Activated CD8-positive, alpha-beta memory T cell treated with anti-CD3 and anti-CD28 coated beads for 1 hour (primary cell): ENCODE data around the gene CDT1.
"Not testable (repeated sequence)": the region's sequence is repeated elsewhere in the genome, so short reads cannot be mapped to it uniquely, and the experiment has no call there.

Source experiments
- DNase-seq, 2 donors: peaks; one replicate each; pipeline ENCODE4 v3.0.0-alpha.2; 2020; ENCODE audit warnings: low read depth in 1 of 2; ENCODE audit errors: extremely low read depth in 1 of 2

Gene CDT1

DNA sequence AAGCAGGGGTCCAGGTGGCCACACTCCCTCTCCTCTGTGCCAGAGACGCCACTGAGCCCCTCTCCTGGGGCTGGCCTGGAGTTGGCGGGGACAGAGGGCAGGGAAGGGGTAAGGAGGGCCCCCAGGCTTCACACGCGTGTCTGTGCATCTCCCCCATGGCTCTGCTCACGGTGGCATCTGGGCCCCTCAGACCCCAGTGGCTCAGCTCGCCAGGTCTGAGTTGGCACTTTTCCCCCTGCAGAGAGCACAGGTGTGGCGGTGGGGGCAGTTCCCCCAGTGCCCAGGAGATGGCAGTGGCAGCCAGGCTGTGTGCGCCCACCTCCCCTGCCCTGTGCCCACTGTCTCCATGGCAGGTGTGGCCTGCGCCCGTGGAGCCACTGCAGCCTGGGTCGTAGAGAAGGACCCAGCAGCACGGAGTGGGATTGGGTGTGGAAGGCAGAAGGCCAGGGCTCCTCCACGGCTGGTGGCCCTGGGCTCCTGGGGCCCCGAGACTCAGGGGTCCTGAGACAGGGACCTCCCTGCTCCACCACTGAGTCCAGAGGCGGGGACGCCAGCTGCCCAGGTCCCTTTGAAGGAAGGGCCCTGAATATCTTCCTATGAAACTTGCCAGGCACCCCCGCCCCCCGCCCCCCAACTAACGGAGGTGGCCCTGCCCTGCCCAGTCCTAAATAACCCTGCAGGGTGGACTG lies 12.5 kb downstream of the CDT1 start:
- peak in 1 of 2 donors; percentile 34 for DNase-seq

DNA sequence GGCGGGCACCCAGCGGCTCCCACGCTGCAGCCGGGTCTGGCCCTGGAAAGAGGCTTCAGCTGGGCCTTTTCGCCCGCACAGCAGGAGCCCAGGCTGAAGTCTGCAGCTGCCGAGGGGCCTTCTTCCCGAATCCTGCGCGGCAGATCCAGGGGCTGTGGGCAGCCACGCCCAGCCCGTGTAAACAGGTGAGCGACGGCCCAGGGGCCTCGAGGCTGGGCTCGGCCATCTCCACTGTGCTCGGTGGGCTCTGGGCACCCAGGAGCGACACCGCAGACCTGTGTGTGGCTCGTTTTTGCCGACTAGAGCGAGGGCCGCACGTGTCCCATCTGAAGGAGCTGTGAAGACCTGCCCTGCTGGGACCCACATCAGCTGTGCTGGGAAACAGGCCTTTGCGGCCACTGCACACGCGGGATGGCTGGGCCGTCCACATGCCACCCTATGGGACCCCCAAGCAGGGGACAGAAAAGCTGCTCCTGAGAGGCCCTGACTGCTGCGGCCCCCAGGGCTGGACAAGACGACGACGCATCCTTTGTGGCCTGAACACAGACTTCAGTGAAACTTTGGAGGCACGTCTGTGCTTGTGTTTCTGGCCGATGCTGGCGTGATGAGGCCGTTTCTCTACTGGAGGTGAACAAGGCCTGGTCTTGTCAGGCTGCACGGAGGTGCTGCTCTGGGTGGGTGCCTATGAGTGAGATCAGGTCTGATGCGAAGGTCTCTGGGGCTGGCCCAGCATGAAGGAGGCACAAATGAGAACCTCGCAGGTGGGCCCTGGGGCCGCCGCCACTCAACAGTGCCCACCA lies 13.3 kb downstream of the CDT1 start:
- no peak for DNase-seq

DNA sequence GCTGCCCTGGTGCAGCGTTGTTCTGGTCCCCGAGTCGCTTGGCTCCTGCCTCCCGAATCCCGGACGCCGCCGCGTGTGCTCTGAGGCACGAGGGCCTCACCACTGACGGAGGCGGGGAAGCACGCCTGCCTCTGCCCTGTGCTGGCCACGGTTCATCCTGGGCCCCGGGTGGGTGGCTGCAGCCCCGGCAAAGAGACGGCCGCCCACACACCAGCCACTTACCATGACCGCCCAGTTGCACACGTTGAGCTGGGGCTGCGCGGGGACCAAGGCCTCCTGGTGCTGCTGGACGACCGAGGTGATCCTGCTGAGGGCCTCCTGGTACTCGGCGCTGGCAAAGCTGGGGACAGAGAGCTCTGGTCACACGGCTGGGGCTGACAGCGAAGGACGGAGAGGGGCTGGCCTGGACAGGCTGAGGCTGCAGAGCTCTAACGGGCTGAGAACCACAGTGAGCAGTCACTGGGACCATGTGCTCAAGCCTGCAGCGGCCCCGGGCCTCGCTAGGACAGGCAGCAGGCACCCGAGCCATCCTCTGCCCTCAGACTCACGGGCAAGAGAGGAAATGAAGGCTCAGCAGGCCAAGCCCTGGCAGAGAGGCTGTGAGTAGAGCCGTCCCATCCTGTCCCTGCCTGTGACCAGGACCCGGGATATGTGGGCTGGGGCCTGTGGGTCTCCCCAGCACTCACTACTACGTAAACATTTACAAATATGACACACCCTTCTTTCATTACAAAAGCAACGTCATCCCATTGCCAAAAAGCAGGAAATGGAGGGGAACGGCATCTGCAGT lies 14.4 kb downstream of the CDT1 start:
- DNase-seq: no peak

DNA sequence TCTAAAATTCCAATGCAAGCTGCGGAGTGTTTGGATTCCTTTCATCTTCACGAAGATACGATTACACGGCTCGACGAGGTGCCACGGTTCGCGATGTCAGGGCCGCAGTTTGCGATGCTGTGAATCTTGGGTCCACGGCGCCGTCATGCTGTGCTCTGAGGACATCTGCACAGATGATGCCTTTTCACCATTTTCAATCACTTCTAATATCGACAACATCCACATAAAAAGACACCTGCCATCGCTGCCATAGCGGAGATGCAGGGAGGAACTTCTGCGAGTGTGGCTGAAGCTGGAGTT lies 14.9 kb downstream of the CDT1 start:
- no peak for DNase-seq

DNA sequence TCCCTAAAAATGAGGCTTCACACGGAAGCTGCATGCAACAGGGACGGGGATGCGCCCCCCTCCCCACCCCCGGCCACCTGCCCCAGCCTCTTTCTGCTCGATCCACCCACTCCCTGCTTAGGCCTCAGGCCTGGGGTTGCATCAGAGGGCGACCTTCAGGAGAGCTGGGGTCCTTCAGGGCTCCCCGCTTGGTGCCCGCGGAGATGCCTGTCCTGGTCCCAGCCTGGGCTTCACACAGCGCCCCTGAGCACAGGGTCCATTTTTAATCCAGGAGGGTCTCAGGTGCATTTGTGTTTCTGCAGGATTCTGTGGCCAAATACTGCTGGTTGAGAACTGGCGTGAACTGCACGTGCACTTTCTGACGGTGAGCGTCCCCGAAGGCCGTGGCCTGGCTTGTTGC lies 15.5 kb downstream of the CDT1 start:
- DNase-seq: no peak

DNA sequence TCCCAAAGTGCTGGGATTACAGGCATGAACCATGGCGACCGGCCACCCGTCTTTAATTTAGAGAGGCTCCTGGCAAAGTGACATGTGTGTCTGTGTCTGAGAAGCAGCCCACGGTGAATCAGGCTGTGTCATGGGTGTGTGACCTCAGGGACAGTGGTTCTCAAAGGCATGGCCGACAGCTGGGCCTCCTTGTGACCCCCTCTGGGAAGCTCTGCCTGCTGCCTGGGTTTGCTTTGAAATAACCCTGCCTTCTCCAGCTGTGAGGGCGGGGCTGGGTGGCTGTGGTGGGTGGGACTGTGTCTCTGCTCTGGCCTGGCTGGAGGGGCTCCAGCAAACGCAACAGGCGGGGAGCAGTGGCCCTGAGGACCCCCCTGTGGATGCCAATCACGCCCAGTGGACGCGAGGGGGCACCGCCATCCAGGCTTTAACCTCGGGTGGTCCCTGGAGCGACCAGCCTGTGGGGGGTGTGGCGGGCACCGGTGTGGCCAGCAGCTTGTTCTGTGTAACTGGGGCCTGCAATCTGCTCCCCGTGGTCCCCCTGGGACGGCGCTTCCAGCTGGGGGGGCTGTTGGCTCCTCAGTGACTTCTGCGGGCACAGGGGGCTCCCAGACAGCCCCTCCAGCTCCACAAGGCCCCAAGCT lies 16.9 kb downstream of the CDT1 start:
- no peak for DNase-seq

DNA sequence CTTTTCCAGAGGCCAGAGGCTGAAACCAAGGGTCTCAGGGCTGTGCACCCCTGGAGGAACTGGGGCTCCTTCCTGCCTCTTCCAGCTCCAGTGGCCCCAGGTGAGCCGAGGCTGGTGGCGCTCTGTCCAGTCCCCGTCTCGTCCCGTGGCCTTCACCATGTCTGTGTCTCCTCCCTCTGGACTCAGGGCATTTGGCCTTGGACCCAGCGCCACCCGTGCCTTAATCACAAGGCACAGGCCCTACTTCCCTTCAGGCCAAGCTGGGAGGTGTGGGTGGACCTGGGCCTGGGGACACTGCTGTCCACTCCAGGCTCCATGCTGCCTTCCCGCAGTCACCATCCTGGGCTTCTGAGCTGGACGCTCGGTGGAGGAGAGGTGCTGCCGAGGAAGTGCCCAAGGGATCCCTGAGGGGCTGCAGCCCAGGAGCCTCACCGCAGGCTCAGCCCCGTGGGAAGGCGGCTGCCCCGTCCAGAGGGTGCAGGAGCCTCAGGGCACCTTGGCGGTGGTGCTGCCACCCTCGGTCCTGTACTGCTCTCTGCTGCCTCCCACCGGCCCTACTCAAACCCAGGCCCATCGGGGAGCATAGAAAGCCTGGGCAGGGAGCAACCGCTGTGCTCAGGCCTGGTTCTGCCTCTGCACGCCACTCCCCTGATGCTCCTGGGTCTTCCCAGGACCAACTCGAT lies 17.7 kb downstream of the CDT1 start:
- no peak for DNase-seq

DNA sequence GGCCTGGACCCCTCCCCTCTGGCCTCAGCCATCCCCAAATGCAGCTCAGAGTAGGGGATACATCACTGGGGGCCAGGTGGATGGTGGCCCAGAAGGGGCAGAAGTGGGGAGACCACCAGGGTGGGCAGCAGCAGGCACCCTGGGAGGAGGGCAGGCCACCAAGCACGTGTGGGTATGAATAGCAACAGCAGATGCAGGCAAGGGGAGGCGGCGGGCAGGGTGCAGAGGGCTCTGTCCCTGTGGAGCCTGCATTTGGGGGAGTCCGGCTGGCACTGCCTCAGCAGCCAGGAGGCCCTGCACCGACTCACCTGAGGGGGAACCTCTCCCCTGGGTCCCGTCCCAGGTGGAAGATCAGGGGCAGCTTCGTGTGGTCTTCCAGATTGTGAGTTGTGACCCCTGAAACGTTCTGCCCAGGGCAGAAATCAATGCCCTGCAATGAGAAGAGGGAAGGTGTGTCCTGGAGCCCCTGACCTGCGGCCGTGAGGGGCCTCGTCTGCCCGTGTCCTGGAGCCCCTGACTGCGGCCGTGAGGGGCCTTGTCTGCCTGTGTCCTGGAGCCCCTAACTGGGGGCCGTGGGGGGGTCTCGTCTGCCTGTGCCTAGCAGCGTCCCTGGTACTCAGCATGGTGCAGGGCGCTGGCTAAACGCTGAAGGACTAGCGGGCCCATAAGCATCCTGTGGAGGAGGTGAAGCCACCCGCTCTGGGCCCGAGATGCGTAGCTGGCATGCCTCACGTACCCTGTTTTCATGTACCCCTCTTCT lies 18.9 kb downstream of the CDT1 start:
- DNase-seq: no peak

DNA sequence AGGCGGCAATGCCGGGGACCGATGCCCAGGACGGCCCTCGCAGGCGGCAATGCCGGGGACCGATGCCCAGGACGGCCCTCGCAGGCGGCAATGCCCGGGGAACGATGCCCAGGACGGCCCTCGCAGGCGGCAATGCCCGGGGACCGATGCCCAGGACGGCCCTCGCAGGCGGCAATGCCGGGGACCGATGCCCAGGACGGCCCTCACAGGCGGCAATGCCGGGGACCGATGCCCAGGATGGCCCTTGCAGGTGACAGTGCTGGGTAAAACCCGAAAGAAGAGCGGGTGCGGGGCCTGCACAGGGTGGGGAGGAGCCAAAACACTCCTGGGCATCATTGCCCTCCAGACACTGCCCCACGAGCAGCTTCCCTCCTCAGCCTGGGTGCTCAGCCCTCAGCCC lies 20.1 kb downstream of the CDT1 start:
- DNase-seq: not testable (repeated sequence)

DNA sequence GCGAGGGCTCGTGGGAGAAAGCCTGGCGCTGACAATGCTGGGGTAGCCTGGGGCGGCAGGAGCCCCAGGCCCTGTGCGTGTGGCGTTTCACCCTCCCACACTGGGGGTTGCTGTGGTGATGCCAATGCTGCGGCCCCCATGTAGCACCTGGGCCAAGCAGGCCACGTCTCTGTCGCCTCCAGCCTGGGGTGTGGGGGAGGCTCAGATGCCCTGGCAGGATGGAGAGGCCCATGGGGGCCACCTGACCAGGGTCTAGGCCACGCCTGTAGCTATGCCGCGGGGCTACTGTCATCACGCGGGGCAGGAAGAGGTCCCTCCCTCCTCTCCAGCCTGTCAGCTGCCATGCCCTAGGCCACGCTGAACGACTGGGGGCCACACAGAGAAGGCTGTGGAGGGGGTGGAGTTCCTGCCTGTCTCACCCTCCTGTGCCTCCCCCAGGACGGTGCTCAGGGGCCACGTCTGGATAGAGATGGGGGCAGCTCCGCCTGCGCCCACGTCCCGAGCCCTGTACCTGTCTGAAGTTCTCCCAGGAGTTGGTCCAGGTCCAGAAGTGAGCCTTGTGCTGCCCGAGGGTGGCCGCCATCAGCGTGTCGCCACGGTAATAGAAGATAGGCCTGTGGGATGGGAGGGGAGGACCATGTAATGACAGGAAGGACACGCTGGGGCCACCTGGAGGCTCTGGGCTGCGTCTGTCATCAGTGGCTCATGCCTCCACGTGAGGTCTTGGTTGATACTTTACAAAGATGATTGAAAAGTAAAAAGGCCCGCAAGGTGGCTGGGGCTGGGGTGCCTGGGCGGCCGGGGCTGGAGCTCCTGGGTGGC lies 20.9 kb downstream of the CDT1 start:
- DNase-seq: no peak

DNA sequence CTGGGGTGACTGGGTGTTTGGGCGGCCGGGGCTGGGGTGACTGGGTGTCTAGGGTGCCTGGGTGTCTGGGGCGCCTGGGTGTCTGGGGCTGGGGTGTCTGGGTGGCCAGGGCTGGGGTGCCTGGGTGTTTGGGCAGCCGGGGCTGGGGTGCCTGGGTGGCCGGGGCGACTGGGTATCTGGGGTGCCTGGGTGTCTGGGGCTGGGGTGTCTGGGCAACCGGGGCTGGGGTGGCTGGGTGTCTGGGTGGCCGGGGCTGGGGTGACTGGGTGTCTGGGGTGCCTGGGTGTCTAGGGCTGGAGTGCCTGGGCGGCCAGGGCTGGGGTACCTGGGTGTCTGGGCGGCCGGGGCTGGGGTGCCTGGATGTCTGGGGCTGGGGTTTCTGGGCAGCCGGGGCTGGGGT lies 21.6 kb downstream of the CDT1 start:
- no peak for DNase-seq

DNA sequence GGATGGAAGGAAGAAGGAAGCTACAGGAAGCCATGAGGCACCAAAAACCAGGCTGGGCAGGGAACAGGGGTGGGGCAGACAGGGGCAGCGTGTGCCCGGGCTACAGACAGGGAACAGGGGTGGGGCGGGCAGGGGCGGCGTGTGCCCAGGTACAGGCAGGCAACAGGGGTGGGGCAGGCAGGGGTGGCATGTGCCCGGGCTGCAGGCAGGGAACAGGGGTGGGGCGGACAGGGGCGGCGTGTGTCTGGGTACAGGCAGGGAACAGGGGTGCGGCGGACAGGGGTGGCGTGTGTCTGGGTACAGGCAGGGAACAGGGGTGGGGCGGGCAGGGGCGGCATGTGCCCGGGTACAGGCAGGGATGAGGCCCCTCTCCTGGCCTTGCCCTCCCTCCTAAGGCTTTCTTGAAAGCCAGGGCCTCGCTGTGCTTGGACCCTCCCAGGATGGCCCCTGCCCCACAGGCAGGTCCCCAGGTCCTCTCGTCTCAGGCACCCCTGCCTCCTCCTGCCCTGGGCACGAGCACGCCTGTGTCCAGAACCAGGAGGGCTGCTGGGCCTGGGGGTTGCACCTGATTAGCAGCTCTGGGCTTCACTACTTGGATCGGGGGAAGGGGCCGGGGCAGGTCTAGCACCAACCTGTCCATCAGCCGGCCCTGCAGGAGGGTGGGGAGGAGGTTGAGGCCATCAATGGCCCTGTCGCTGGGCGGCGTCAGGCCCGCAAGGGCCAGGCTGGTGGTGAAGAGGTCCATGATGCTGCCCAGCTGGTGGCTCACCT lies 22.7 kb downstream of the CDT1 start:
- DNase-seq: no peak

DNA sequence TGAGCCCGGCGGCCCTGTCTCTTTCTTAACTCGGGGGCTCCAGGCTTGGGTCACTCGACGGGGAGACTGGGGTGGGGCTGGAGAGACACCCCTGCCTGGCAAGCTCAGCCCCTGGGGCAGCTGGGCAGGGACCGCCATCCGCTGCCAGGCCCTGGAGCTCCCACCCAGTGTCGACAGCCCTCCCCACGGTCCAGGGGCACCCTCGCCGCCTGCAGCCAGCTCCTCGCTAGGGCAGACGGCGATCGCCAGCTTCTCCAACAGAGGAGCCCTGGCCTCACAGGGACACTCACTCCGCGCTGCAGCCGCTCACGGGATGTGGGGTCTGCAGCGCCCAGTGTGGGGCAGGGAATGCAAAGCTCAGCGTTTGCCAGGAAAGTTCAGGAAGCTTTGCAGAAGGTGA lies 24.1 kb downstream of the CDT1 start:
- DNase-seq: no peak

DNA sequence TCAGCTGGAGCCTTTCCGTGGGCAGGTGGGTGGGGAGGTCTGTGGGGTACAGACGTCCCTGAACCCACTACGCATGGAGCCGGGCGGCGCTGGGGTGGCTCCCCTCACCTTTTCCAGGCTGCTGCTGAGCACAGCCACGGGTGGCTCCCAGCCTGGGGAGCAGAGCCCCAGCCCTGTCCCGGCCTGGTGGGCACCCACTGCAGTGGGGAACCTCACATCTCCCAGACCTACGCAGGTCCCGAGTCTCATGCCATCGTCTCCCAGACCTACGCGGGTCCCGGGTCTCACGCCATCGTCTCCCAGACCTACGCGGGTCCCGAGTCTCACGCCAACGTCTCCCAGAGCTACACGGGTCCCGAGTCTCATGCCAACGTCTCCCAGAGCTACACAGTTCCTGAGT lies 25.1 kb downstream of the CDT1 start:
- no peak for DNase-seq

DNA sequence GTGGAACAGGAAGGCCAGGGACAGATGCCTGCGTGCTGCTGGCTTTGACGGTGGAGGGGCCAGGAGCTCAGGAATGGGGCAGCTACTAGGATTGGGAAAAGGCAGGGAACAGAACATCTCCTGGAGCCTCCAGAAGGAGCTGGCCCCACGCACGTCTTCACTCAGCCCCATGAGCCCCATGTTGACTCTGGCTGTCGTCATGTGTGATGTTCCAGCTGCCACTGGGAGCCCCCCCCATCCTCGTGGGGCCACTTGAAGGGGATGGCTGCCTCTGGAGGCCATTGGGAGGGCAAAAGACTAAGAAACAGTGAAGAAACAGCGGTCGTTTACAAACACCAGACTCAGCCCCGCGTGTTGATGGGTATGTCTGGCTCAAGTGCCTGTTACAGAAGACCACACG lies 26.7 kb downstream of the CDT1 start:
- DNase-seq: no peak

DNA sequence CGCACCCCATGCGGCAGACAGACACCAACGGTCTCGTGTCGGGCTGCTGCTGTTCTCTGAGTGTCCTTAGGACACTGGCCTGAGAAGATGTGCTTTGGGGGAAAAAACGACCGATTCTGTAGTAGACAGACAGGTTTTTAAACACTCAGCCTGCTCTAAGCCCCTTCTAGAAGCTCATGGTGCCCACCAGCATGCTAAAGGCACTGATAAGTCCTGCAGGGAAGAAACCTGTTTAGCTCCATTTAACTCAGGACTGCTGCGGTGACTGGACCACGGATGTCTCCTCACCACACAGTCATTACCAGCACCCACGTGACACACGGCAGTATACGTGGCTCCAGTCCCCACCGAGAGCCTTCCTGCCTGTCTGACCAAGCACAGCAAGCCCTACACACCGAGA lies 27.2 kb downstream of the CDT1 start:
- DNase-seq: no peak

DNA sequence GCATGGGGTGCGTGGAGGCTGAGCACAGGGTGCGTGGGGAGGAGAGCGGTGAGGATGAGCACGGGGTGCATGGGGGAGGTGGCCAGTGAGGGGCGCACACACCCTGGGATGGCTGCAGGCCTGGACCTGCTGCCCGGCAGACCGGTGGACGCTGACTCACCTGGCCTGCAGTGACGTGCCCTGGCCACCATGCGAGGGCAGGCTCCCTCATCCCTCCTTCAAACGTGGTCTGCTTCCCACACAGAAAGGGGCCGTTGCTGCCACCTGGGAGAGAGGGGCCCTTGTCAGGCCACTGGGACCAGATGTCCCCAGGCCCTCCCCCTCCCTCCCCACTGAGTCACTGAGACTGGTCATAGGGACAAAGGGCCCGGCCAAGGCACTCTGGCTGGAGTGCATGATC lies 28.2 kb downstream of the CDT1 start:
- DNase-seq: no peak

DNA sequence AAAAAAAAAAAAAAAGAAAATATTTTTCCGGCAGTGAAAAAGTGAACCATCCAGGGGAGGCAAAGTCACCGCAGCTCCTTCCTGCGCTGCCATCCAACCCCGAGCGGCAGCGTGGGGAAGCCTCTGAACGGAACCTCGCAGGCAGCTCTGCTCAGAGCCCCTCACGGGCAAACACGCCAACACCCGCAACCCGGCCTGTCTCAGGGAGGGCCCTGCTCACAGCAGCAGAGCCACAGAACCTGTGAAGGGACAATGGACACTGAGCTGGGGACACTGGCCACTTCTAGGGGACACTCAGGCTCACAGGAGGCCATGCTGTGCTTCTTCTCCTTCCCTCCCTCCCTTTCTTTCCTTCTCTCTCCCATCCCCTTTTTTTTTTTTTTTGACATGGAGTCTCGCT lies 29.5 kb downstream of the CDT1 start:
- no peak for DNase-seq

DNA sequence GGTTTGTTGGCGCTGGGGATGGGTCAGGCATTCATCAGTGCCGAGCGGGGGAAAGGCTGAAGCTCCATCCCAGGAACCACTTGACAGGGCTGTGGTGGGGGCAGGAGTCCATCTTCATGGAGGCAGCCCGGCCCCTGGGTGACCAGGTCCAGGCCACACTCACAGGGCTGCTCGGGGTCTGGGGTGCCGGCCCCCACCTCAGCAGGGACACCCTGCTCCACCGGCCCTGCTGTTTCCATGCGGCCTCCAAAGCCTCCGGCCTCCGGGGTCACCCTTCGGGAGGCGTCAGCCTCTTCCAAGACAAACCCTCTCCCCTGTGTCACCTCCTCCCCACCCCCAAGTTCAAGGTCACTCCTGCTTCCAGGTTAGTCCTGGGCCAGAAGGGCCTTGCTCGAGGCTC lies 31.1 kb downstream of the CDT1 start:
- no peak for DNase-seq
